H1 (cell line): ENCODE data around the gene ZBTB40. TPM values are rescaled to one million over a fixed set of nuclear protein-coding genes. Genes with fewer than 3 reads are reported as not detected.

ENCODE experiments used
- HDAC2 ChIP-seq, 2 experiments: fragments of 300-600 bp in 1 of 2; sonication (generic) in 1 of 2; IDR thresholded peaks; 2 replicates each; pipeline ENCODE4 v1.6.1; 2011 to 2012; ENCODE audit warnings: low read depth in 2 of 2, low read length in 2 of 2, mild to moderate bottlenecking in 2 of 2, moderate library complexity in 2 of 2, borderline replicate concordance in 1 of 2, inconsistent platforms in 1 of 2
- HDAC6 ChIP-seq: IDR thresholded peaks from one replicate; pipeline ENCODE4 v1.7.1; 2012; ENCODE audit warnings: low read depth, mild to moderate bottlenecking, inconsistent platforms, low read length, moderate library complexity
- POLR2AphosphoS5 ChIP-seq: IDR thresholded peaks from 2 replicates; pipeline ENCODE4 v1.6.1; 2011; ENCODE audit warnings: low read depth, low read length
- POU5F1 ChIP-seq: IDR thresholded peaks from 2 replicates; pipeline ENCODE4 v1.6.1; 2011; ENCODE audit warnings: low read depth, mild to moderate bottlenecking, low read length, moderate library complexity
- RFX5 ChIP-seq: IDR thresholded peaks from 2 replicates; pipeline ENCODE4 v1.6.1; 2011; ENCODE audit warnings: low read depth, low read length, improper control_type of control experiment, borderline replicate concordance
- TAF7 ChIP-seq: optimal IDR thresholded peaks from 2 replicates; pipeline ENCODE3; 2011; ENCODE audit warnings: low read depth, mild to moderate bottlenecking, inconsistent platforms, low read length, moderate library complexity, borderline replicate concordance
- polyA plus RNA-seq, 7 experiments: library from polyadenylated mRNA; depleted of rRNA in 3 of 7; stranded (reverse) in 5 of 7; unstranded in 2 of 7; fragments of >200 nt in 5 of 7; fragments of 200-250 nt in 2 of 7; gene quantifications; 1 replicate in 5 of 7; 2 replicates in 1 of 7; 4 replicates in 1 of 7; pipeline versions ENCODE4 v1.2.1 to v1.2.3, GENCODE V29; 2011 to 2013; ENCODE audit warnings: missing spikeins in 2 of 7, mixed read lengths in 2 of 7
- total RNA-seq: library from RNA; stranded (reverse); fragmentation: NEBNext Ultra II Directional; extraction: Animal tissue kit (Norgen Biotek cat#: 25700); gene quantifications from 2 replicates; pipeline ENCODE4 v1.2.1, GENCODE V29; 2021

ZBTB40 gene
- total and polyA plus RNA-seq, 2 of the 8 experiments (the other 6 are each of a cell fraction or from before 2014, with no cell fraction given): 3.1 to 19.3 TPM

DNA sequence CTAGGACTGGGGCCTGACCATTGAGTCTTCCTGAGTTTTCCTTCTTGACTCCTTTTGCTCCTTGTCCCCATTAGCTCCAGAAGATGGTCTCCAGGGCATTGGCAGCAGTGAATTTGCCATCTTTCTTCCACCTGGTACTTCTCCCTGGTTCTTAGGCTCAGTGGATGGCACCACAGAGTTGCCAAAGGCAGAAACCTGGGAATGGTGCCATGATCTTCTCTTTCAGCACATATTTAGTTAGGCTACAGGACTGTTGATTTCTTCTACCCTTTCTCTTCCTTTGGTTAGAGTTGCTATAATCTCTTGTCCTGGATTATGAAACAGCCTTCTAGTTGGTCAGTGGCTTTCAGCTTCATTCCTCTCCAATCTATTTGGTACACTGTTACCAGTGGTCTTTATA is 6.2 kb downstream of the ZBTB40 start (continued):
- no peak for TF ChIP-seq TAF7
- TF ChIP-seq RFX5: no peak
- no peak for TF ChIP-seq HDAC6
- no peak for TF ChIP-seq POU5F1
- no peak for TF ChIP-seq HDAC2 (IDR thresholded peaks at IDR 0.05; ENCODE audit: borderline replicate concordance in 1 of 2, low read depth in 2 of 2, low read length in 2 of 2)
- TF ChIP-seq POLR2AphosphoS5: no peak
